ENCODE data around the gene TEPSIN.

Gene TEPSIN

DNA sequence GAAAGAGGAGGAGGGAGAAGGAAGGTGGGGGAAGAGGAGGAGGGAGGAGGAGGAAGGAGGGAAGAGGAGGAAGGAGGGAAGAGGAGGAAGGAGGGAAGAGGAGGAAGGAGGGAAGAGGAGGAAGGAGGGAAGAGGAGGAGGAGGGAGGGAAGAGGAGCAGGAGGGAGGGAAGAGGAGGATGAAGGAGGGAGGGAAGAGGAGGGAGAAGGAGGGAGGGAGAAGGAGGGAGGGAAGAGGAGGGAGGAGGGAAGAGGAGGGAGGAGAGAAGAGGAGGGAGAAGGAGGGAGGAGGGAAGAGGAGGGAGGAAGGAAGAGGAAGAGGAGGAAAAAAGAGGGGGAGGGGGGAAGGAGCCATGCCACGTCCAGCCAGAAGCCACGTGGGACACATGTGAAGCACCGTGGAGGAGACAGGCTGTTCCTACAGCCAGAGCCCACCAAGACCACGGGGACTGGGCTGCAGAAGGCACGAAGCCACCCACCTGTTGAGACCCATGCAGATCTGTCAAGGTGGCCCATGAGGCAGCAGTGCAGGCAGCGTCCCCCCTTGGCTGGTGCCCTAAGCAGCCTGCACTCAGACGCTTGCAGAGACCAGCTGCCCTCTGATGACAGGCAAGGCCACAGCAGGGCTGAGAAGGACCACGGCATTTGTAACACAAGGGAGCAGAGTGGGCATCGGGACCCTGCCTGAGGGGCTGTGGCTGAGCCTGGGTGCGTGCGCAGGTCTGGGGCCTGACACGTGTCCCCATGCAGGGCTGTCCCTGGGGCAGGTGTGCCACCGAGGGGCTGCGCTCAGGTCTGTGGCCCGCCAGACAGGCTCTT is 10.6 kb upstream of the TEPSIN start:
- no peak for DNase-seq

DNA sequence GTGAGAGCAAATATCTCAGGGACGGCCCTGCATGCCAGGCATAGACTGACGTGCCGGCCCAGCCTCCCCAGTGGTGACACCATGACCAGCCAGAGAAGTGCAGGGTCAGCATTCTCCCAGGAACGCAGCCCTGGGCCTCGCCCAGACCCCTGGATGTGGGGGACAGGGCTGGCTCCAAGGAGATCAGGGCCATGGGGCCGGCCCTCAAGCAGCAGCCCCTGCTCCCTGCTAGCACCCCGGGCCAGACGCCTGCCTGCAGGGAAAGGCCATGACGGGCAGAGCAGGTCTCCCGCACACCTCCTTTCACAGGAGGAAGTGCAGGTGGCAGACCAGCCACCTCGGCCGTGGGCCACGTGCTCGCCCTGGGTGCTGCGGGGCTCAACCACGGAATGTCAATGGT is 9.8 kb upstream of the TEPSIN start:
- no peak for DNase-seq

DNA sequence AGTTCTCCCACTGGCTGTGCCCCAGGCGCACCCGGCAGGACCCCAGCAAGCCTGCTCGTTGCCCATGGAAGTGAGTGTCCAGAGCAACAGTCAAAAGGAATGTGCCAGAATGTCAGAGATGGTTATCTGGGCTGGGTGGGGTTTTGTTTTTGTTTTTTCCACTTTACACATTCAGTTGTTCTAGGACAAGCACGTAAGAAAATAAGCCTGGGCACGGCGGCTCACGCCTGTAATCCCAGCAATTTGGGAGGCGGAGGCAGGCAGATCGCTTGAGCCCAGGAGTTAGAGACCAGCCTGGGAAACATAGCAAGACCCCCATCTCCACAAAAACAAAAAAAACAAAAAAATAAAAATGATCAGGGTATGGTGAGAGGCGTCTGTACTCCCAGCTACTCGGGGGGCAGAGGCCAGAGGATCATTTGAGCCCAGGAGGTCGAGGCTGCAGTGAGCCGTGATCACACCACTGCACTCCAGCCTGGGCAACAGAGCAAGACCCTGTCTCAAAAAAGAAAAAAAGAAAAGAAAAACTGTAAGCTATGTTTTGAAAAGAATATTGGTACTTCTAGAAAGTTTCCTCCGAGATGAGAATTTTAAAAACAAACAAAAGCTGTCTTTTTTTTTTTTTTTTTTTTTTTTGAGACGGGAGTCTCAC is 8.6 kb upstream of the TEPSIN start:
- DNase-seq: no peak

DNA sequence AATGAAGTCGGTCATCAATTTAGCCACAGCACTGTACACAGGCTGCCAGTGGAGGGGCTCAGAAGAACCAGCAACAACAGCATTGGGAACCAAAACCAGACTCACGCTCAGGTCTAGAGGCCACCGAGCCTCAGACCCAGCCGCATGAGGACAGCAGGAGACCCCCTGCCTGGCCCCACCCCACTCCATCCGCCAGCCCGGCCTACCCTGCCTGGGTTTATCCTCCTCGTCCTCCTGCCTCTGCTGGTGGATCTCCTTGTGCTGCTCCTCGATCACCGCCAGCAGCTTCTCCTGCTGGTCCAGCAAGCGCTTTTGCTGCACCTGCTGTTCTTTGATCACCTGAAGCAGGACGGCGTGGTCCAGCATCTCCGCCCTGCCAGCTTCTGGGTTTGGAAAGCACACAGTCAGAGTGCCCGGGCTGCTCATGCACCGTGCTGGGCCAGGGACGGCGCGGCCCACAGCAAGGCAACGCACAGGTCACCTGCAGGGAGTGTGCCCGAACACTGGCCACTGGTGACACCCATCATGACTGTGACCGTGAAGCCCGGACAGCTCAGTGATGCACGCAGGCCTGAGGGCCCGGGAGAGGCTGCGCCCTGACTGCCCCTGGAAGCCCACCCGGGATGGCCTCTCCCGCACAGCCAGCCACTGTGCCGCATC is 8.0 kb upstream of the TEPSIN start:
- no peak for DNase-seq

DNA sequence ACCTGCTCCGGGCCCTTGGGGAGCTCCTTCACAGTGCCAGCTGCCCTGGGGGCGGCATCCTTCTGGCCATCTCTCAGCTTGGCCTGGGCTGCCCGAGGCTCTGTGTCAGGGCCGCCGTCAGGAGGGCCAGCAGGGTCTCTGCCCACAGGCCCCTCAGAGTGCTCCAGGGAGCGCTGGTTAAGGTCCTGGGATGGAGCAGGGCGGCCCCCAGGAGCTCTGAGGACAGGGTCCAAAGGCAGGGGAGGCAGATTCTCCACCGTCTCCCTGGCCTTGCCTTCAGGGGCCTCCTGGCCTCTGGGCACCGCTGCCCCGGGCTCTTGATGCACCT is 7.5 kb upstream of the TEPSIN start:
- no peak for DNase-seq

DNA sequence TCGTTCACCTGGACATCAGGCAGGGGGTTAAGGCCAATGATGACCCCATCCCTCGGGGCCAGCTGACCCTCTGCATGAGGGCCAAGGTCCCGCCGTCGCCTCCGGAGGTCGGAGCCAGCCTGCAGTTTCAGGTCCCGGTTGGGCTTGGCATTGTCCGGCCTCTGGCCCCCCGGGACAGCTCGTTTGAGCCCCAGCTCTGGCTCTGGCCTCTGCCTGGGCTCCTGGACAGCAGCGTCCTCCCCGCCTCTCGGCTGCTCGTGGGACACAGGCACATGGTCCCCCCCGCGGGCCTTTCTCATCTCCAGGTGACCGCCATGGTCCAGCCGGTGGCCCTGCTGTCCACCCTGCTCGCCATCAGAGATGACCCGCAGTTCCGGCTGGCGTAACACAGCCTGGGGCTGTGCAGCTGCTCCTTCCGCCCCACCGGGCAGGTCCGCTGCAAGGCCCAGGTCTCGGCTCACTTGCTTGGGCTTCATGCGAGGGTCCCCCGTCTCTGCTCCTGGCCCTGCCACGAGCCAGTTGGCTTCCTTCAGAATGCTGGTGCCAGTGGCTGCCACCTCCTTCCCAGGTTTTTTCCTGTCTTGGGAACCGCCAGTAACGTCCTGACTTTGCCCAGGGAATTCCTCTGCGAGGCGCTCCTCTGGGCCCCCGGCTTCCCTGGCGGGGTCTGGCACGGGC is 6.9 kb upstream of the TEPSIN start:
- no peak for DNase-seq

DNA sequence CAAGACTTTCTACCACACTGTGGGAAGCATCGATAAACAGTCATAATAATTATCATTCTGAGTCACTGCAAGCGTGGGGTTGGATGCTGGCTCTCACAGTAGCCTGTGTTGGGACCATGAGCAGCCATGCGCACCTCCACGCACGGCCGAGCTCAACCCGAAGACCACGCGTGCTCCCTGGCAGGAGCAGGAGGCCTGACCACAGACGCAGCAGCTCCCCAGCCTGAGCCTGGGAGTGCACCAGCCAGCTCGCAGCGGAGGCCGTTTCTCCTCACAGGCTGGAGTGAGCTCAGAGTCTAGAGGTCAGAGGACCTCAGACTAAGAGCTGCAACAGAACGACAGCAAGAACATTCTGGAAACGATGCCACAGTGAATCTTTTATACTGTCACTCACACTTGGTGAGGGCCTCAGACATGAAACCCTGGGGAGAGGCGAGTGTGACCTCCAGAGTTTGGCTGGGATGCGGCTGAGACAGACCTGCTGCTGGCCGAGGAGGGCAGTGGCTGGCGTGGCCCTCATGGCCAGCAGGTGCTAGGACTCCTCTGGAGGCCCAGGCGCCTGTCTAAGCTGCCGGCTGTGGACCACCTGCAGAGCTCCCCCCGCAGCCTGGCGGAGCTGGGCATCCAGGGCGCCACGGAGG is 6.3 kb upstream of the TEPSIN start:
- DNase-seq: no peak

DNA sequence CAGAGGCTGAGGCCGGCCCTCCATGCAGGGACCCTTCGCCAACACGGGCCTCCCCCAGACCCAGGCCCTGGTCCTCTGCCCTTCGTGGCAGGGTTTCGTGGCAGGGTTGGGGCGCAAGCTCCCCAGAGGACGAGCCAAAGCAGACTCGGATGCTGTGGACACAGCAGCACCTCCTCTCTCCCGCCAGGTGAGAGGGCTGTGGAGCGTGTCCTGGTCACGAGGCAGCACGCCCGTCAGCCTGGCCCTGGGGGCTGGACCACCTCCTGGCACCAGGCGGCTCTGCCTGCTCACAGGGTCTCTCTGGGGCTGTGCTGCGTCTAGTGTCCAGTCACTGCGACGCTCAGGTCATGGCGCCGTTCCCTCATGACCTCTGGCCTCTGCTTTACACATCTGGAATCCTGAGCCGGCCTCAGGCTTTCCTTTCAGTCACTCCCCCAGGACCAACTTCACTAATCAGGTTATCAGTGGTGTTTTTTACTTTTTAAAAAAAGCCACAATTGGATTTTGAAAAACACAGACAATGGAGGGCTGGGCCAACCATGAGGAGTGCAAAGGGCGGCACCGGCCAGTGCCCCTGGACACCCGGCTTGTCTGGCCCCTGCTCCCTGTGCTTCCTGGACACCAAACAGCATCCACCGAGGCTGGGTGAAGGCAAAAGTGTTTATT is 5.6 kb upstream of the TEPSIN start:
- no peak for DNase-seq

DNA sequence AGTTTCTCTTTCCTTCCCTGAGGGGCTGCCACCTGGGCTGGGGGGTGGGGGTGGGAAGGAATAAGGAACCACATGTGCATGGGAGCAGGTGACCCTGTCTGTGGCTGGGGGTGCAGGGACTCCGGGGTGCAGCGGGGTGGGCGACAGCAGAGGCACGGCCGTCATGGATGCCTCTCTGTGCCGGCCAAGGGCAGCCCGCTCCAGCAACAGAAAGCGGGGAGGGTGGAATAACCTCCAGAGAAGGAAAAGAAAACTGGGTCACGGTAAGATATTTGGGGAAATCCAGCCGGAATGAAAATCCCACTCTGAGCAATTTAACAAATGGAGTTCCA is 4.4 kb upstream of the TEPSIN start:
- no peak for DNase-seq

DNA sequence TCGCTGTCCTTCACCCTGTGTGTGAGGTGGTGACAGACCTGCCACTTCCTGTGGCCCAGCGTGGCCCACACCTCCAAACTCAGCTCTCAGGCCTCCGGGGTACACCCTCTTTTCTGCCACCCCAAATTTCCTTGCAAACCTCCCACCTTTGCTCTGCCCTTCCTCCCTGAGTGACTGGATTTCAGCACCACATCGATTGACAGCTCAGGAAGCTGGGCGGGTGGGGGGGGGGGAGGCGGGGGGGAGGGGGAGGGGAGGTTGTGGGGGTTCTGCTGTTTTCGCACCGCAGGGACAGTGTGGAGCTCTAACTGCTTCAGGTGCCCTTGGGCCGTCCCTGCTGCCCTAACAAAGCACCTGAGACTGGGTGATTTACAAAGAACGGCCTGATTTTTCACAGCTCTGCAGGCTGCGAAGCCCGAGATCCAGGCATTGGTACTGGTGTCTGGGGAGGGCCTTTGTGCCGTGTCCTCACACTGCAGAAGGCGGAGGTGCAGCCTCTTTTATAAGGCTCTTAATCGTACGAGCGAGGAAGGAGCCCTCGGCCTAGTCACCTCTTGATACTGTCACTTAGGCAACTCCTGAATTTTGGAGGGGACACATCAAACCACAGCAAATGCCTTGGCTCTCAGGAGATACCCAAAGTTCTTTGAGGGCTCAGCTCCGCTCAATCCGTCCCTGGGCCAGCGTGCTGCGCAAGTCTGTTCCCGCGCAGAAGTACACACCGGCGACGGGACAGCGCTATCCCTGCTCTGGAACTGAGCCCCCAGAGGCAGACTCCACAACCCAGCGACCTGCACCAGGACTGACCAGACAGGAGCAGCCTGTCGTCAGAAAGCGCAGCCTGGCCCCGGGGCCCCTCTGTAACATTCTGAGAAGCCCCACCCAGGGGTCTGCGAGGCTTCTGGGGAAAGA is 3.8 kb upstream of the TEPSIN start:
- no peak for DNase-seq

DNA sequence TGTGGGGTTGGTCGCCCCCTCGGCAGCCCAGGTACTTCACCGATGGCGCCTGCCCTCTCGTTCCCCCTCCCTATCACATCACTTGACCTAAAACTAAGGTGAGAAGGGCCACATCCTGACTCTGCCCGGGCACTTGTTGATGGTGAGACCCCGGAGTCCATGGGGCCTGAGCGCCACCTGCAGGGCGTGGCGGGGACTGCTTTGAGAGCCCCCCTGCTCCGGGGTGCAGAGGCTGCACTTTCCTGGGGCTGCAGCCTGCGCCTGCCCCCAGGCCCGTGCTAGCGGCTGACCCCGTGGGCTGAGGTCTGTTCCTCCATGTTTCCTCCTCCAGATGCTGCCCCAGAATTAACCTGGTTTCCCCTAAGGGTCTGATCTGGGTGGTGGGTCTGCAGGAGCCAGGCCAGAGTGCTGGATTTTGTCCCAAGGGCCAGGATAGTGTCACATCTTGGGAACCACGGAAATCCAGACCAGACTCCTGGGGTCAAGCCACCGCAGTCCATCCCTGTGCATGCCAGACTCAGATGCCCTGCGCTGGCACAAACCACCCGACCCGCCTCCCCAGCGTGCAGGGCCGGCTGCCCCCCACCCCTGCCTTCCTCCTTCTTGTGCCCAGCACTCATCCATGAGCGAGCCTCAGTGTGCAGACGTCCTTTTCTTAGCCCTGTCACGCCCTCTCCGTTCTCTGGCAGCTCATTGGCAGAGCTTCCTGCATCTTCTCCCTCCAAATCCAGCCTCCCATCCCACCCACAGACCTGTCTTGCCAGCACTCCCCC is 3.0 kb upstream of the TEPSIN start:
- peak; percentile 54 to 80 (median 69) for DNase-seq

DNA sequence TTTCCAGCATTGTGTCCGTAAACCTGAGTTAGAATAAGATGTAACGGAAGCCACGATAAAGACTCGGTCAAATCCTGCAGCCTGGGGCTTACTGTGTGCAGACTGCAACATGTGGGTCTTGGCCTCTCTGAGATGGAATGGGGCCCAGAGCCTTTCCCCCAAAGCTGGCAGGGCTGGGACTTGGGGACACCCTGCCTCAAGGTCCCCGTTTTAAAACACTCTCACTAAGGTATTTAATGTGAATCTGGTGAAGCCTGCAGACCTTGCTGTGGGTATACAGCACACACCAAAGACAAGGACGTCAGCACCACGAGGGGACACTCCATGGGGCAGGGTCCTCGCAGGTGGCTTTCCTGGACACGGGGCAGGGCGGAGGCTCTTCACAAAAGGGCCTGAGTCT is 2.3 kb upstream of the TEPSIN start:
- no peak for DNase-seq

DNA sequence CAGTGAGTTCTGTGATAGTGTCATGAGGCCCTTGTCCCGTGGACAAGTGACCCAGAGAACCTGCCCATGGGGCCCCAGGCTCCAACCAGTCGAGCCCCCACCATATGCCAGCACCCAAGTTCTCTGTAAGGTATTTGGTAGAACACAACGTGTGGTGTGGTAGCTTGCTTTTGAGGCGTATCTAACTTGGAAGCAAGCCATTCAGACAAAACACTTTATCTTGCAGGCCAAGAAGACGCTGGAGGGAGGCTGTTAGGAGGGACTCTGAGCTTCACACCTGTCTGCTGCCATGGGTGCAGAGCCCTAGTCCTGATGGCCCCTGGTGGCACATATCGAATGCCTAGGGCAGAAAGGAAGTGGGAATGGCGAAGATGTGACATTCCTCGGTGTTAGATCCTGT is 1.9 kb upstream of the TEPSIN start:
- no peak for DNase-seq

DNA sequence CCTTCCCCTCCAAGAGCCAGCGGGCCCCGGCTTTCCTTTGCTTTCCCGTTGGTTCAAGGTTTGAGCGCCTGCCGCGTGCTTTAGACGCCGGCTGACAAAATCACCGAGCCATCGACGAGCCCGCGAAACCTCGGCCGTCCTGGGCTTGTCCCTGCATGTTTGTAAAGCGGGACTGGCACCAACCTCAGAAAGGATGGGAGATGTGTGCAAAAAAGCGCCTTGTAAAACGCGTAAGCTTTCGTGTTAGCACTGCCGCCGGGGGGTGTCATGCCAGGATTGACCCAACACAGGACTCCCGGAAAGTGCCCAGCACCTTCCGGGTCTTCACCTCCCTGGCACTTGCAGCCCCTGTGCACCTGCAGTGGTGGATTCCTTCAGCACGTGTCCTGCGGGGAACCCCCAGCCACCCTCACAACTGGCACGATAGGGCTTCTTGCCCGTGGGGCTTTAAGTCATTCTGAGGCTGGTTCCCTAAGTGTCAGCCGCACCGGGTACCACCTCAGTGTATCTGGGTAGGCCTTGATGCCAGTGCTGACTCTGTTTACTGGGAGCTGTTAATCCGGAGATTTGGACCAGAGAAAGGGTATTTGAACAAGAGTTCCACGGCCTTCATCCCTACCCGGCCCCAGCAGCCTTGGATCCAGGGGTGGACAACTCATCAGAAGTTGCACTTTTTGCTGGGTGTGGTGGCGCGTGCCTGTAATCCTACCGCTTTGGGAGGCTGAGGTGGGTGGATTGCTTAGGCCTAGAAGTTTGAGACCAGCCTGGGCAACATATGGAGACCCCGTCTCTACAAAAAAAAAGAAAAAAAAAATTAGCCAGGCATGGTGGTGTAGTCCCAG is 1.1 kb upstream of the TEPSIN start:
- DNase-seq: peak in 1 of 3 donors; percentile 20

DNA sequence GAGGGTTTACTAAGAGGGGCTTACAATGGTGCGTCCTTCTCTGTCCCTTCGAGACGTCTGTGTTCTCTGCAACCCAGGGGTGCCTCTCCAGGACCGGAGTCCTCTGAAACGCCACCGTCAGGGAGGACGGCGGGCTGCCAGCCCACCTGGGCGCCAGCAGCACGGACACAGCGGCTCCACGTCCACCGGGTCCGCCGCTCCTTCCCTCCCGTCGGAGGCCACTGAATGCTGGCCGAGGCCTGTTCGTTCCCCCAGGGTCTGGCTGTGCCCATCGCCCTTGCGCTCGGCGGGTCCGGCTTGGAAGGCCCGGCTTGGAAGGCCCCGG is 403 bp downstream of the TEPSIN start:
- DNase-seq: no peak

DNA sequence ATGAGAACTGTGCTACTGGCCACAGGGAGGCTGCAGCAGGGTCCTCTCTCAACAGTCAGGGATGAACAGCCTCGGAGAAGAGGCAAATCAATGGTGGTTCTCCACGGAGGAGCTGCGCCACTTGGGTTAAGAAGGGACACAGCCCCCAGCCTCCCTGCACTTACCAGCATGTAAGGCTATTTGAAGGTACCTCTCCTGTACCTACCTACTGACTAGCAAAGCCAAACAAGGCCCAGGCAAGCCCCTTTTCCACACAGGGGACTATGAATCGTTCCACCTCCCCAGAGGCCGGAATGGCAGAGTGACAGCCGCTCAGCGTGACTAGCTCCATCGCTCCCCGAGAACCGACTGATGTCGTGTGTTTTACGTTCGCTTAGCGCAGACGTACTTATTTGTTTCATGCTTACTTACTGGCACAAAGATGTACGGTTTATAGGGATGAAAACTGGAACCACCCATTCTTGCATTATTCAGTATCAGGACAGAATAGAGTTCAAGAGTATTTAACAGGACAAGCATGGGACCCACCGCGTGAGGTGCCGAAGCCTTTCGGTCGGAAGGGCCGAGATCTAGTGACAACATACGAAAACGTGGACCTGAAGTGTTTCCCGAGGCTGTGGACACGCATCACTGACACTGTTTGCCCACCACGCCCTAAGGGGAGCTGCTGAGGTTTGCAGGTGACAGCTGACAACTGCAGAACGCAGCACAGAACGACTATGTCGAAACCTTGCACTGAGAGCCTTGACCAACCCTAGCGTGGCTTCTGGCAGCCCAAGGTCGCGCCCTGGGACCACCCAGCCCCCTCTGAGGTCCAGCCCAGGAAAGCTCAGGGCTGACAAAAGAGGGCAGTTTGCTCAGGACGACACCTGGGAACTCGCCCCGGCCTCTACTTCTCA is 1.0 kb downstream of the TEPSIN start:
- DNase-seq: no peak

DNA sequence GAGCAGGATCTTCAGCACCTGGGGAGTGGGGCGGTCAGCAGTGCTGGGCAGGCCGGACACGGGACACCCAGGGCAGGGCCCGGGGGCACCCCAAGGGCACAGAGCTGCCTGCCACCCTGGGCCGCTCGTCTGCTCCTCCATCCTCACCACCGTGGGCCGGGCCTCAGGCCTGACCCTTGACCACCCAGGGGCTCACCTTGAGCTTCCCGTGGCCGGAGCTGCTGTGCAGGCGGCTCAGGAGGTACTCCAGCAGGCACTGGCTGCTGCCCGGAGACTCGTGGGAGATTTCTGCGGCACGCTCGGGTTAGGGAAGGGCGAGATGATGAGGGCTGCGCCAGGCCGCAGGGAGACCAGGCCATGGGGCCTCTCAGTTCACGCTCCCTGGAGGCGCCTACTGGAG is 2.1 kb downstream of the TEPSIN start:
- DNase-seq: no peak

DNA sequence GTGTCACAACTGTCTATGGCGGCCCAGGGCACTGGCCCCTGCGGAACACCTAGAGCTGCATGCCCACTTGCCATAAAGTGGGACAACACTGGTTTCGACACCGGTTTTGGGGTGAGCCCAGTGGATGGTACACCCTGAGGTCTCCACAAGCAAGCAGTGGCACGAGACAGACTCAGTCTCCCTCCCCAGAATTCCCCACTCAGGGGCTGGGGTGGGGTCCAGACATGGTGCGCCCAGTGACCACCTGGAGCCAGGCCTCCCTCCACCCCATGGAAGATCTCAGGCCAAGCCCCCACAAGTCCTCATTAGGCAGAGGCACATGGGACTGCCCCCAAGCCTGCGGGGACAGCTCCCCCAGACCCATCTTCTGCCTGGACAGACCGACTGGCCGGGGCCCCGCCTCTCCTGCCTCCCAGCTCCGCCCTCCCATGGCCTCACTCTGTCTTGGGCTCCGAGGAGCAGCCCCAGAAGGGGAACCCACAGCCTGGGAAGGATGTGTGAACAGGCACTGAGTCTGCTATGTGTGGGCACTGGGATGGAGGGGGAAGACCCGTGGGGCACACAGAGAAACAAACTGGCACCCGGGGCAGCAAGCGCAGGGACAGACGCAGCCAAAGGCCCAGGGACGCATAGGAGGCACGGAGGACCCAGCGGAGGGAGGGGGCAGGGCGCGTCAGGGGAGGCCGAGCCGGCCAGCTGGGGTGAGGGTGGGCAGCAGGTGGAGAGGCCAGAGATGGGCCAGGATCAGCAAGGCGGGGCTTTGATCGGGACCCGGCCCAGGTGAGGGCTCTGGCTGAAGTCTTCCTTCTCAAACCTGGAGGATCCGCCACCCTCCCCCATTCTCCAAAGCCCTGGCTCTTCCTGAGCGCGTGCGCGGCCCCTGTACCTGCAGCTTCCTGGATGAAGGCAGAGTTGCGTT is 2.8 kb downstream of the TEPSIN start:
- peak in 2 of 3 donors; percentile 36 to 47 for DNase-seq

Measured in suppressor macrophage treated with lipopolysaccharide for 1 hour (primary cell).